GM12878 (cell line): ENCODE results near the gene B4GALT5.
"Not testable (repeated sequence)": the region's sequence is repeated elsewhere in the genome, so short reads cannot be mapped to it uniquely, and the experiment has no call there.

Source experiments
- ASH2L ChIP-seq: fragments of 300-600, 200-600 bp; sonication (generic); IDR thresholded peaks from 2 replicates; pipeline ENCODE4 v1.6.1; 2017; ENCODE audit warnings: low read depth, mild to moderate bottlenecking, borderline replicate concordance
- CBFB ChIP-seq: IDR thresholded peaks from 2 replicates; pipeline ENCODE4 v1.6.1; 2016; ENCODE audit warnings: antibody characterized with exemption, low read depth
- MXI1 ChIP-seq: fragments of 150-350 bp; IDR thresholded peaks from 2 replicates; pipeline ENCODE4 v1.6.1; 2011; ENCODE audit warnings: low read depth, mild to moderate bottlenecking, inconsistent platforms, low read length, improper control_type of control experiment
- NRF1 ChIP-seq: conservative IDR thresholded peaks from 2 replicates; pipeline ENCODE4 v1.6.1; 2011; ENCODE audit warnings: mild to moderate bottlenecking, low read depth, low read length, improper control_type of control experiment
- POLR2A ChIP-seq: IDR thresholded peaks from 2 replicates; pipeline ENCODE4 v1.6.1; 2011; ENCODE audit warnings: low read depth, mild to moderate bottlenecking, low read length
- POLR2AphosphoS5 ChIP-seq: IDR thresholded peaks from 2 replicates; pipeline ENCODE4 v1.6.1; 2011; ENCODE audit warnings: mild to moderate bottlenecking, low read length, inconsistent platforms
- SUZ12 ChIP-seq: fragments of 200-600 bp; sonication (generic); IDR thresholded peaks from one replicate; pipeline ENCODE4 v1.6.1; 2018; ENCODE audit warnings: antibody characterized with exemption, mild to moderate bottlenecking; ENCODE audit not compliant: unreplicated experiment
- TF ChIP-seq, protein P1 (sequence below), 3 experiments: IDR thresholded peaks in 2 of 3; conservative IDR thresholded peaks in 1 of 3; 2 replicates each; pipeline ENCODE4 v1.5.1; 2011; ENCODE audit warnings: low read depth in 3 of 3, low read length in 3 of 3, mild to moderate bottlenecking in 3 of 3, control low read depth in 2 of 3, moderate library complexity in 2 of 3, inconsistent platforms in 1 of 3, mixed read lengths in 1 of 3; ENCODE audit not compliant: control insufficient read depth in 2 of 3, insufficient read depth in 1 of 3; ENCODE audit errors: extremely low read depth in 1 of 3
- TF ChIP-seq, protein P2 (sequence below): fragments of 450-650 bp; IDR thresholded peaks from 2 replicates; pipeline ENCODE4 v1.6.1; 2016; ENCODE audit warnings: mild to moderate bottlenecking
- TF ChIP-seq, protein P3 (sequence below): IDR thresholded peaks from 2 replicates; pipeline ENCODE4 v1.6.1; 2012; ENCODE audit warnings: low read length, inconsistent platforms

DNA sequence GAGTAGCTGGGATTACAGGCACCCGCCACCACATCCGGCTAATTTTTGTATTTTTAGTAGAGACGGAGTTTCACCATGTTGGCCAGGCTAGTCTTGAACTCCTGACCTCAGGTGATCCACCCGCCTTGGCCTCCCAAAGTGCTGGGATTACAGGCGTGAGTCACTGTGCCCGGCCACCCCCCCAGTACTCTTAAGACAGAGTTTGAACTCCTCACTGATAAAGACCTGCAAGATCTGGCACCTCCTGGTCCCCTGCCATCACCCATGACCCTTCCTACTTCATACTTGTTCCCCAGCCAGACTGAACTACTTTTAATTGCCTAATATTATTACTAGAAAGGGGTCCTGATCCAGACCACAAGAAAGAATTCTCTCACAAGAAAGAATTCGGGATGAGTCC, 48.2 kb upstream of the B4GALT5 start:
- TF ChIP-seq POLR2A, MXI1, POLR2AphosphoS5, CBFB, NRF1, SUZ12, ASH2L: not testable (repeated sequence)
- TF ChIP-seq, protein P1, sequence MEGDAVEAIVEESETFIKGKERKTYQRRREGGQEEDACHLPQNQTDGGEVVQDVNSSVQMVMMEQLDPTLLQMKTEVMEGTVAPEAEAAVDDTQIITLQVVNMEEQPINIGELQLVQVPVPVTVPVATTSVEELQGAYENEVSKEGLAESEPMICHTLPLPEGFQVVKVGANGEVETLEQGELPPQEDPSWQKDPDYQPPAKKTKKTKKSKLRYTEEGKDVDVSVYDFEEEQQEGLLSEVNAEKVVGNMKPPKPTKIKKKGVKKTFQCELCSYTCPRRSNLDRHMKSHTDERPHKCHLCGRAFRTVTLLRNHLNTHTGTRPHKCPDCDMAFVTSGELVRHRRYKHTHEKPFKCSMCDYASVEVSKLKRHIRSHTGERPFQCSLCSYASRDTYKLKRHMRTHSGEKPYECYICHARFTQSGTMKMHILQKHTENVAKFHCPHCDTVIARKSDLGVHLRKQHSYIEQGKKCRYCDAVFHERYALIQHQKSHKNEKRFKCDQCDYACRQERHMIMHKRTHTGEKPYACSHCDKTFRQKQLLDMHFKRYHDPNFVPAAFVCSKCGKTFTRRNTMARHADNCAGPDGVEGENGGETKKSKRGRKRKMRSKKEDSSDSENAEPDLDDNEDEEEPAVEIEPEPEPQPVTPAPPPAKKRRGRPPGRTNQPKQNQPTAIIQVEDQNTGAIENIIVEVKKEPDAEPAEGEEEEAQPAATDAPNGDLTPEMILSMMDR (IDR thresholded peaks at IDR 0.05 in 2 of 3, conservative IDR thresholded peaks at IDR 0.05 in 1 of 3; ENCODE audit: control insufficient read depth in 2 of 3, extremely low read depth in 1 of 3, insufficient read depth in 1 of 3, low read depth in 3 of 3, low read length in 3 of 3), result not testable (repeated sequence)
- TF ChIP-seq, protein P2, sequence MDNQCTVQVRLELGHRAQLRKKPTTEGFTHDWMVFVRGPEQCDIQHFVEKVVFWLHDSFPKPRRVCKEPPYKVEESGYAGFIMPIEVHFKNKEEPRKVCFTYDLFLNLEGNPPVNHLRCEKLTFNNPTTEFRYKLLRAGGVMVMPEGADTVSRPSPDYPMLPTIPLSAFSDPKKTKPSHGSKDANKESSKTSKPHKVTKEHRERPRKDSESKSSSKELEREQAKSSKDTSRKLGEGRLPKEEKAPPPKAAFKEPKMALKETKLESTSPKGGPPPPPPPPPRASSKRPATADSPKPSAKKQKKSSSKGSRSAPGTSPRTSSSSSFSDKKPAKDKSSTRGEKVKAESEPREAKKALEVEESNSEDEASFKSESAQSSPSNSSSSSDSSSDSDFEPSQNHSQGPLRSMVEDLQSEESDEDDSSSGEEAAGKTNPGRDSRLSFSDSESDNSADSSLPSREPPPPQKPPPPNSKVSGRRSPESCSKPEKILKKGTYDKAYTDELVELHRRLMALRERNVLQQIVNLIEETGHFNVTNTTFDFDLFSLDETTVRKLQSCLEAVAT, result not testable (repeated sequence)
- TF ChIP-seq, protein P3, sequence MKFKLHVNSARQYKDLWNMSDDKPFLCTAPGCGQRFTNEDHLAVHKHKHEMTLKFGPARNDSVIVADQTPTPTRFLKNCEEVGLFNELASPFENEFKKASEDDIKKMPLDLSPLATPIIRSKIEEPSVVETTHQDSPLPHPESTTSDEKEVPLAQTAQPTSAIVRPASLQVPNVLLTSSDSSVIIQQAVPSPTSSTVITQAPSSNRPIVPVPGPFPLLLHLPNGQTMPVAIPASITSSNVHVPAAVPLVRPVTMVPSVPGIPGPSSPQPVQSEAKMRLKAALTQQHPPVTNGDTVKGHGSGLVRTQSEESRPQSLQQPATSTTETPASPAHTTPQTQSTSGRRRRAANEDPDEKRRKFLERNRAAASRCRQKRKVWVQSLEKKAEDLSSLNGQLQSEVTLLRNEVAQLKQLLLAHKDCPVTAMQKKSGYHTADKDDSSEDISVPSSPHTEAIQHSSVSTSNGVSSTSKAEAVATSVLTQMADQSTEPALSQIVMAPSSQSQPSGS, result not testable (repeated sequence)
